ENCODE measurements around the gene GARIN5B. TPM values are rescaled to one million over a fixed set of nuclear protein-coding genes. Genes with fewer than 3 reads are reported as not detected.

Gene GARIN5B
- total RNA-seq, 6 donors from 2014 or later, result not detected

DNA sequence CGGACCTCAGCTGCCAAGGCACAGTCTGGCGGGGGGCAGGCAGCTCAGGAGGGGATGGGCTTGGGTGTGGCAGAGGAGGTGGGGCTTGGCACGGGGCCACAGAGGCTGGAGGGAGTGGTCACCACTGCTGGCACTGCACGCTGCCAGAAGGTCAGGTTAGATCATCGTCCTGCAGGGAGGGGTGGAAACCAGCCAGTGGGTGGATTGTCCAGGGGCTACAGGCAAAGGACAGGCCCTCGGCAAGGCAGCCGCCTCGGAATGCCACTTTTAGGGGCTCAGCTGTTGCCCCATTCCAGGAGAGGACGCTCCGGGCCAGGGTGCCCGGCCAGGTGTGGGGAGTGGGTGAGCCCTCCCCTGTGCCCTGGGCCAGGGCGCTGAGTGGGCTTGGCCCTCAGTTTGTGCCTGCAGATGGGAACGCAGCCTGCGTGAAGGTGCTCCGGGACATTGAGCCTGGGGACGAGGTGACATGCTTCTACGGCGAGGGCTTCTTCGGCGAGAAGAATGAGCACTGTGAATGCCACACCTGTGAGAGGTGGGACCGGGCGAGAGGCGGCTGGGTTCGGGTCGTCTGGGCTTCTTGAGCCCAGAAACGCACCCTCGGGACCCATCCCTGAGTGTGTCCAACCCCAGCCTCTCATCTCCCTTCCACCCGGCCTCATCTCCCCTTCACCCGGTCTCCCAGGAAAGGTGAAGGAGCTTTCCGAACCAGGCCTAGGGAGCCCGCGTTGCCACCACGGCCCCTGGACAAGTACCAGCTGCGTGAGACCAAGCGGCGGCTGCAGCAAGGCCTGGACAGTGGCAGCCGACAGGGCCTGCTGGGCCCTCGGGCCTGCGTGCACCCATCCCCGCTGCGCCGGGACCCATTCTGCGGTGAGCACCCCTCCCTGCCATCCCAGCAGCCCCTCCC, 17.0 kb downstream of the GARIN5B start:
- ATAC-seq (ENCODE audit: low FRiP score in 2 of 2), result peak in 1 of 2 donors; percentile 73

DNA sequence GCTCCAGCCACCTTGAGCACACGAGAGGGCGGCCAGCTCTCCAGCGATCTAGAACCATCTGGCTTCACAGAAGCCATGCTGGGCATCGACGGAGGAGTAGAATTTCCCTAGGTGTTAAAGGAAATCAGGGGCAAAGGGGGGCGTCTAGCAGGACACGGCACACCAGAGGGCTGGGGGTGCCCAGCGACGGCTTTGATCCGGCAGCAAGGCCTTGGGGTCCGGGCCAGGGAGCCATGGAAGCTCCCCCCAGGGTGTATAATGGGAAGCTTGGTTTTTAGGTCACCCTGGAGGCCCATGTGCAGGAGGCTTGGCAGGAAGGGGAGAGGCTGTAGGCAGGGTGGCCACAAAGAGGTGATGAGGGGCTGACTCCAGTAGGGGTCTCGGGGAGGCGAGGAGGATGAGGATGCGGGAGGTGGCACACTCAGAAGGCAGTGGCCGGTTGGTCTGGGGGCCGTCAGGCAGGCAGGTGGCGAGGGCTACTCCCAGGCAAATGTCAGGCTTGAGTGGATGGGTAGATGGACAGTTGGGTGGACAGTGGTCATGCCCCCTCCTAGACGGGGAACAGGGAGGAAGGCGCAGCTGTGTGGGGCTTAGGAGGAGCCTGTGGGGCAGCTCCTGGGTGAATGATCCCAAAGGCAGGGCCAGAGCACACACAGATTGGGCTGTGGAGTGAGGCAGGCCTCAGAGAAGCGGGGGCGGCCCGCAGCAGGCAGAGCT, 17.8 kb downstream of the GARIN5B start:
- H3K36me3 ChIP-seq, result peaks cover 0 to 37% (median 21%) of the 10 kb centered on the region in 4 donors
- DNase-seq (no peak), ATAC-seq (ENCODE audit: low FRiP score in 2 of 2) (no peak)
- WGBS, 2 donors, result 86 to 90% methylated on average over 22 of the region's 22 CpGs
- H3K9me3 ChIP-seq, result no peaks in the 10 kb centered on the region
- TF ChIP-seq EP300 (IDR thresholded peaks at IDR 0.05), result no peak
- no peak overlapping the region for H3K4me3 ChIP-seq
- no peaks in the 10 kb centered on the region for H3K27me3 ChIP-seq
- no peak overlapping the region for H3K27ac ChIP-seq
- peaks cover 13 to 23% (median 16%) of the 10 kb centered on the region in 4 donors for H3K4me1 ChIP-seq

More for the DNA sequence above, 17.0 kb downstream of the GARIN5B start:
- H3K36me3 ChIP-seq, result peaks cover 0 to 37% (median 21%) of the 10 kb centered on the region in 4 donors
- WGBS, 2 donors, result 79 to 90% methylated on average over 17 to 40 of the region's 43 CpGs
- H3K4me1 ChIP-seq, result peaks cover 5 to 14% (median 9%) of the 10 kb centered on the region in 4 donors
- H3K27ac ChIP-seq, result no peak overlapping the region
- no peak overlapping the region for H3K4me3 ChIP-seq
- no peaks in the 10 kb centered on the region for H3K27me3 ChIP-seq
- no peak for TF ChIP-seq POLR2A (IDR thresholded peaks at IDR 0.05)
- TF ChIP-seq EP300 (IDR thresholded peaks at IDR 0.05), result no peak
- TF ChIP-seq, protein P1, sequence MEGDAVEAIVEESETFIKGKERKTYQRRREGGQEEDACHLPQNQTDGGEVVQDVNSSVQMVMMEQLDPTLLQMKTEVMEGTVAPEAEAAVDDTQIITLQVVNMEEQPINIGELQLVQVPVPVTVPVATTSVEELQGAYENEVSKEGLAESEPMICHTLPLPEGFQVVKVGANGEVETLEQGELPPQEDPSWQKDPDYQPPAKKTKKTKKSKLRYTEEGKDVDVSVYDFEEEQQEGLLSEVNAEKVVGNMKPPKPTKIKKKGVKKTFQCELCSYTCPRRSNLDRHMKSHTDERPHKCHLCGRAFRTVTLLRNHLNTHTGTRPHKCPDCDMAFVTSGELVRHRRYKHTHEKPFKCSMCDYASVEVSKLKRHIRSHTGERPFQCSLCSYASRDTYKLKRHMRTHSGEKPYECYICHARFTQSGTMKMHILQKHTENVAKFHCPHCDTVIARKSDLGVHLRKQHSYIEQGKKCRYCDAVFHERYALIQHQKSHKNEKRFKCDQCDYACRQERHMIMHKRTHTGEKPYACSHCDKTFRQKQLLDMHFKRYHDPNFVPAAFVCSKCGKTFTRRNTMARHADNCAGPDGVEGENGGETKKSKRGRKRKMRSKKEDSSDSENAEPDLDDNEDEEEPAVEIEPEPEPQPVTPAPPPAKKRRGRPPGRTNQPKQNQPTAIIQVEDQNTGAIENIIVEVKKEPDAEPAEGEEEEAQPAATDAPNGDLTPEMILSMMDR (IDR thresholded peaks at IDR 0.05), result no peak
- no peak for TF ChIP-seq POLR2AphosphoS5 (IDR thresholded peaks at IDR 0.05)
- DNase-seq, result peak in 1 of 2 donors; percentile 84
- H3K9me3 ChIP-seq, result no peaks in the 10 kb centered on the region

DNA sequence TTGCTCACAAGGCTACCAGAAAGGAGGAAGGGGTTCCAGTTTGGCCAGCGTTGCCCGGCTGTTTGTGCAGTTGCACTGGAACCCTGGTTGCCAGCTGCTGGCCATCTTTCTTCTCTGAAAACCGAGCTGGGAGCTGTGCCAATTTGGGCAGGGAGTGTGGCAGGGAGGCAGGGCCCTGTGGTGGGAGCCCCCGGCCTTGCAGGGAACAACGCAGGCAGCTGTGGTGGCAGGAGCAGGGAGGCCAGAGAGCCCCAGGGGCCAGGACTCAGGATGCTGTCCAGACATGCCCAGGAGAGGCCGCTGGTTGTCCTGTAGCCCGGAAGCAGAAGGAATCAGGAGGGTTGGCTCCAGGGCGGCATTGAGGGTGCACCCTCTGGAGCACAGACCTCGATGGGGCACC, 18.6 kb downstream of the GARIN5B start:
- ATAC-seq (ENCODE audit: low FRiP score in 2 of 2) (no peak), DNase-seq (no peak)
- Histone ChIP-seq H3K36me3 (peaks cover 0 to 37% (median 21%) of the 10 kb centered on the region in 4 donors), H3K4me3 (no peak overlapping the region), H3K27ac (no peak overlapping the region), H3K9me3 (no peaks in the 10 kb centered on the region), H3K4me1 (peaks cover 14 to 24% (median 19%) of the 10 kb centered on the region in 4 donors), H3K27me3 (no peaks in the 10 kb centered on the region)
- WGBS, 2 donors, result 80 to 89% methylated on average over 7 to 9 of the region's 9 CpGs
- TF ChIP-seq POLR2AphosphoS5 (IDR thresholded peaks at IDR 0.05) (no peak), POLR2A (IDR thresholded peaks at IDR 0.05) (no peak), EP300 (IDR thresholded peaks at IDR 0.05) (no peak)
- TF ChIP-seq, protein P1 (IDR thresholded peaks at IDR 0.05), result no peak

DNA sequence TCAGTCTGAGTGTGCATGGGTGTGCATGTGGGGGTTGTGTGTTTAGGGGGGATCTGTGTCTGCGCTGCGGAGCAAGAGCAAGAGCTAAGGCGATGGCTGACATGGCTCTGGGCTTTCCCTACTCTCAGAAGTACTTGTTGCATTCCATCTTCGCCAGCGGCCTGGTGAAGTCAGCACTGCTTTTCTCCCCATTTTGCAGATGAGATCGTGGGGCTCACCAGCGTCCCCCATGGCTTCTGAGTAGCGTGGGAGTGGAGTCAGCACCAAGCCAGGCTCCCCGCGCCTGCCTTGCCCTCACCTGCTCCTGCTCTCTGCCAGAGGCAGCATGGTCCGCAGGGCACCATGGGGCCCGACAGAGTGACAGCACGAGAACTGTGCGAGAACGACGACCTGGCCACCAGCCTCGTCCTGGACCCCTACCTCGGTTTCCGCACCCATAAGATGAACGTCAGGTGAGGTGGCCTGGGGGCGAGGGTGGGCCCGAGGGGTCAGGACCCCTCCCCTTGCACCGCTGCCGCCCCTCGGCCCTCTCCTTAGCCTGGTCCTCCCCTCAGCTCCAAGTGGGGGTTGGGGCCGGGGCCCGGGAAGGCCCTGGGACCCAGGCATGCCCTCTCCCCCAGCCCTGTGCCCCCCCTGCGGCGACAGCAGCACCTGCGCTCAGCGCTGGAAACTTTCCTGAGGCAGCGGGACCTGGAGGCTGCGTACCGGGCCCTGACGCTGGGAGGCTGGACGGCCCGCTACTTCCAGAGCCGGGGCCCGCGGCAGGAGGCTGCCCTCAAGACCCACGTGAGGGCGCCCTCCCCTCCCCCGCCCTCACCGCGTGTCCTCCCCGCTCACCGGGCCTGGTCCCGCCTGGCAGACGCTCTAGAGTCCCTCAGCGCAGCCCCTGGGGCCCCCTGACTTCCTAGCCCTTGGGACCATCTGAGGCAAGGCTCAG, 21.2 kb downstream of the GARIN5B start:
- ATAC-seq (ENCODE audit: low FRiP score in 2 of 2), result no peak
- TF ChIP-seq POLR2AphosphoS5 (IDR thresholded peaks at IDR 0.05), result no peak
- TF ChIP-seq POLR2A (IDR thresholded peaks at IDR 0.05), result no peak
- TF ChIP-seq, protein P1 (IDR thresholded peaks at IDR 0.05), result no peak
- TF ChIP-seq EP300 (IDR thresholded peaks at IDR 0.05), result no peak
- DNase-seq, result peak in 1 of 2 donors; percentile 79
- Histone ChIP-seq H3K9me3 (no peaks in the 10 kb centered on the region), H3K36me3 (peaks cover 0 to 30% (median 18%) of the 10 kb centered on the region in 4 donors), H3K27ac (no peak overlapping the region), H3K4me1 (peaks cover 17 to 26% (median 20%) of the 10 kb centered on the region in 4 donors), H3K4me3 (peak overlapping the region in 1 of 4 donors; percentile 84), H3K27me3 (no peaks in the 10 kb centered on the region)
- WGBS, 2 donors, result 84 to 86% methylated on average over 24 to 33 of the region's 50 CpGs

Measured in upper lobe of left lung (tissue), 6 donors.